Liver (tissue), 9 donors: ENCODE measurements around the gene ADAP2. TPM values are rescaled to one million over a fixed set of nuclear protein-coding genes. Genes with fewer than 3 reads are reported as not detected.
"Not testable (repeated sequence)": the region's sequence is repeated elsewhere in the genome, so short reads cannot be mapped to it uniquely, and the experiment has no call there.

Experiments
- DNase-seq: peaks from one replicate; pipeline ENCODE4 v3.0.0-alpha.2; 2017; ENCODE audit warnings: low spot score
- H3K27ac ChIP-seq, 2 donors: one replicate each; pipeline ENCODE4 v1.7.0; 2013; ENCODE audit warnings: inconsistent platforms in 2 of 2, low read length in 2 of 2, control low read depth in 1 of 2, low read depth in 1 of 2, mild to moderate bottlenecking in 1 of 2
- H3K27me3 ChIP-seq, 4 donors: one replicate each; pipeline versions ENCODE4 v1.6.1 to v1.7.0; 2013; ENCODE audit warnings: low read length in 3 of 4, inconsistent platforms in 1 of 4, mild to moderate bottlenecking in 1 of 4, moderate library complexity in 1 of 4; ENCODE audit not compliant: control insufficient read depth in 4 of 4, insufficient read depth in 4 of 4
- H3K36me3 ChIP-seq, 4 donors: one replicate each; pipeline versions ENCODE4 v1.6.1 to v1.7.0; 2013; ENCODE audit warnings: low read length in 3 of 4, mild to moderate bottlenecking in 3 of 4, low read depth in 1 of 4, moderate library complexity in 1 of 4; ENCODE audit not compliant: control insufficient read depth in 4 of 4, insufficient read depth in 3 of 4
- H3K4me1 ChIP-seq, 4 donors: one replicate each; pipeline versions ENCODE4 v1.6.1 to v1.7.0; 2013; ENCODE audit warnings: low read length in 3 of 4, mild to moderate bottlenecking in 3 of 4, moderate library complexity in 1 of 4; ENCODE audit not compliant: control insufficient read depth in 4 of 4, insufficient read depth in 4 of 4
- H3K4me3 ChIP-seq, 3 donors: one replicate each; pipeline versions ENCODE4 v1.6.1 to v1.7.0; 2013; ENCODE audit warnings: low read length in 3 of 3, control low read depth in 1 of 3, low read depth in 1 of 3, mild to moderate bottlenecking in 1 of 3
- H3K9ac ChIP-seq, 2 donors: one replicate each; pipeline ENCODE4 v1.7.0; 2013; ENCODE audit warnings: low read length in 2 of 2, mild to moderate bottlenecking in 2 of 2, moderate library complexity in 2 of 2, control low read depth in 1 of 2, low read depth in 1 of 2
- H3K9me3 ChIP-seq, 4 donors: one replicate each; pipeline versions ENCODE4 v1.6.1 to v1.7.0; 2013; ENCODE audit warnings: low read length in 3 of 4; ENCODE audit not compliant: control insufficient read depth in 4 of 4
- EGR1 ChIP-seq, 2 donors: IDR thresholded peaks; 2 replicates each; pipeline ENCODE4 v1.6.1; 2016 to 2018; ENCODE audit warnings: antibody characterized with exemption in 2 of 2, low read depth in 2 of 2
- FOXA2 ChIP-seq: IDR thresholded peaks from 2 replicates; pipeline ENCODE4 v1.6.1; 2016; ENCODE audit warnings: antibody characterized with exemption
- GABPA ChIP-seq, 2 donors: IDR thresholded peaks in 1 of 2; conservative IDR thresholded peaks in 1 of 2; 2 replicates each; pipeline ENCODE4 v1.6.1; 2016; ENCODE audit warnings: antibody characterized with exemption in 2 of 2, mild to moderate bottlenecking in 1 of 2, moderate library complexity in 1 of 2
- HNF4A ChIP-seq, 2 donors: conservative IDR thresholded peaks; 2 replicates each; pipeline ENCODE4 v1.6.1; 2016; ENCODE audit warnings: antibody characterized with exemption in 2 of 2, mild to moderate bottlenecking in 2 of 2
- HNF4G ChIP-seq: IDR thresholded peaks from 2 replicates; pipeline ENCODE4 v1.6.1; 2016; ENCODE audit warnings: antibody characterized with exemption
- JUND ChIP-seq, 2 donors: IDR thresholded peaks; 2 replicates each; pipeline ENCODE4 v1.6.1; 2016; ENCODE audit warnings: antibody characterized with exemption in 2 of 2
- NR2F2 ChIP-seq: IDR thresholded peaks from 2 replicates; pipeline ENCODE4 v1.6.1; 2016; ENCODE audit warnings: antibody characterized with exemption
- RXRA ChIP-seq, 2 donors: IDR thresholded peaks; 2 replicates each; pipeline ENCODE4 v1.6.1; 2017 to 2018; ENCODE audit warnings: antibody characterized with exemption in 2 of 2, mild to moderate bottlenecking in 1 of 2
- SP1 ChIP-seq: IDR thresholded peaks from 2 replicates; pipeline ENCODE4 v1.6.1; 2018; ENCODE audit warnings: antibody characterized with exemption, mild to moderate bottlenecking
- WGBS: extraction: QIAGEN DNeasy Blood & Tissue Kit; methylation state at CpG from one replicate; pipeline ENCODE4 v1.1.7; 2013; 5-methylcytosine and 5-hydroxymethylcytosine counted together
- polyA plus RNA-seq, 2 donors: library from polyadenylated mRNA; stranded (reverse) in 1 of 2; unstranded in 1 of 2; fragments of 200-250 nt in 1 of 2; fragments of >200 nt in 1 of 2; fragmentation: Nextera tagmentation in 1 of 2; extraction: Ambion mirVana in 1 of 2; gene quantifications; one replicate each; pipeline versions ENCODE4 v1.2.1 to v1.2.3, GENCODE V29; 2013 to 2015
- total RNA-seq, 2 donors: library from RNA; depleted of rRNA; stranded (reverse); fragments of >200 nt; gene quantifications; one replicate each; pipeline ENCODE4 v1.2.3, GENCODE V29; 2014
- TF ChIP-seq, protein P1 (sequence below): IDR thresholded peaks from 2 replicates; pipeline ENCODE4 v1.6.1; 2016; ENCODE audit warnings: antibody characterized with exemption
- TF ChIP-seq, protein P2 (sequence below): fragments of 150-350 bp; IDR thresholded peaks from 2 replicates; pipeline ENCODE4 v1.5.1; 2017; ENCODE audit warnings: improper control_type of control experiment, low read depth, low read length; ENCODE audit not compliant: missing input control
- TF ChIP-seq, protein P3 (sequence below): IDR thresholded peaks from 2 replicates; pipeline ENCODE4 v1.6.1; 2016; ENCODE audit warnings: antibody characterized with exemption
- TF ChIP-seq, protein P4 (sequence below): IDR thresholded peaks from 2 replicates; pipeline ENCODE4 v1.6.1; 2016; ENCODE audit warnings: antibody characterized with exemption, mild to moderate bottlenecking
- TF ChIP-seq, protein P5 (sequence below): IDR thresholded peaks from 2 replicates; pipeline ENCODE4 v1.6.1; 2016; ENCODE audit warnings: antibody characterized with exemption
- donor health status: healthy.
- donor health status: healthy.
- donor health status: healthy.
- donor health status: healthy.
- donor health status: healthy.

ADAP2 gene
- total and polyA plus RNA-seq, 4 donors: 5.2 to 18.6 (median 11.9) TPM

DNA sequence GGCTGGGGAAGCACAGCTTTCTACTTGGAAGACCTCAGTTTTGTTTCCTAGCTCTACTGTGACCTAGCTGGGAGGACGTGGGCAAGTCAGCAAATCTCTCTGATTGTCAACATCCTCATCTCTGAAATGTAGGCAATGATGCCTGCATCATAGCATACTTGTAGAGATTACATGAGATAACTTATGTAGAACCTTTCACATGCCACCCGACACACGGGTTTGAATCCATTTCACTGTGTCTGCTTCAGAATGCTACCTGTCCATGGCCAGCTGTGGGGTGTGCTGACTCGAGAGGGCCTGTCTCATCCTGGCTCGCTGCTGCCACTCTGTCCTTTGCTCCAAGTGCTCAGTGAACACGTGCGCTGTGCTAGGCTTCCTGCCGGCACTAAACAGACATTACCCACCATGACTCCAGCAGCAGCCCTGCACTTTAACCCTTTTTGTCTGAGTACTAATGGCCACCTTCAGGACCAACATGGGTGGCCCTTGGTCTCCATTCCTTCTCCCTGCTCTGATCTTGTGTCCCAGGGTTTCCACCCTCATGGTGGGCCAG, 7.4 kb downstream of the ADAP2 start:
- H3K4me1 ChIP-seq: no peaks in the 10 kb centered on the region
- H3K4me3 ChIP-seq: no peak overlapping the region
- no peak overlapping the region for H3K9ac ChIP-seq
- TF ChIP-seq NR2F2: no peak
- no peak for TF ChIP-seq RXRA (IDR thresholded peaks at IDR 0.05)
- TF ChIP-seq SP1: no peak
- TF ChIP-seq, protein P1, sequence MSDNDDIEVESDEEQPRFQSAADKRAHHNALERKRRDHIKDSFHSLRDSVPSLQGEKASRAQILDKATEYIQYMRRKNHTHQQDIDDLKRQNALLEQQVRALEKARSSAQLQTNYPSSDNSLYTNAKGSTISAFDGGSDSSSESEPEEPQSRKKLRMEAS: no peak
- TF ChIP-seq EGR1 (IDR thresholded peaks at IDR 0.05; ENCODE audit: low read depth in 2 of 2): no peak
- no peak for TF ChIP-seq HNF4G
- no peak for TF ChIP-seq FOXA2
- no peak for TF ChIP-seq JUND (IDR thresholded peaks at IDR 0.05)
- TF ChIP-seq, protein P2, sequence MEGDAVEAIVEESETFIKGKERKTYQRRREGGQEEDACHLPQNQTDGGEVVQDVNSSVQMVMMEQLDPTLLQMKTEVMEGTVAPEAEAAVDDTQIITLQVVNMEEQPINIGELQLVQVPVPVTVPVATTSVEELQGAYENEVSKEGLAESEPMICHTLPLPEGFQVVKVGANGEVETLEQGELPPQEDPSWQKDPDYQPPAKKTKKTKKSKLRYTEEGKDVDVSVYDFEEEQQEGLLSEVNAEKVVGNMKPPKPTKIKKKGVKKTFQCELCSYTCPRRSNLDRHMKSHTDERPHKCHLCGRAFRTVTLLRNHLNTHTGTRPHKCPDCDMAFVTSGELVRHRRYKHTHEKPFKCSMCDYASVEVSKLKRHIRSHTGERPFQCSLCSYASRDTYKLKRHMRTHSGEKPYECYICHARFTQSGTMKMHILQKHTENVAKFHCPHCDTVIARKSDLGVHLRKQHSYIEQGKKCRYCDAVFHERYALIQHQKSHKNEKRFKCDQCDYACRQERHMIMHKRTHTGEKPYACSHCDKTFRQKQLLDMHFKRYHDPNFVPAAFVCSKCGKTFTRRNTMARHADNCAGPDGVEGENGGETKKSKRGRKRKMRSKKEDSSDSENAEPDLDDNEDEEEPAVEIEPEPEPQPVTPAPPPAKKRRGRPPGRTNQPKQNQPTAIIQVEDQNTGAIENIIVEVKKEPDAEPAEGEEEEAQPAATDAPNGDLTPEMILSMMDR: no peak
- no peak for TF ChIP-seq GABPA (IDR thresholded peaks at IDR 0.05 in 1 of 2, conservative IDR thresholded peaks at IDR 0.05 in 1 of 2)
- TF ChIP-seq, protein P3, sequence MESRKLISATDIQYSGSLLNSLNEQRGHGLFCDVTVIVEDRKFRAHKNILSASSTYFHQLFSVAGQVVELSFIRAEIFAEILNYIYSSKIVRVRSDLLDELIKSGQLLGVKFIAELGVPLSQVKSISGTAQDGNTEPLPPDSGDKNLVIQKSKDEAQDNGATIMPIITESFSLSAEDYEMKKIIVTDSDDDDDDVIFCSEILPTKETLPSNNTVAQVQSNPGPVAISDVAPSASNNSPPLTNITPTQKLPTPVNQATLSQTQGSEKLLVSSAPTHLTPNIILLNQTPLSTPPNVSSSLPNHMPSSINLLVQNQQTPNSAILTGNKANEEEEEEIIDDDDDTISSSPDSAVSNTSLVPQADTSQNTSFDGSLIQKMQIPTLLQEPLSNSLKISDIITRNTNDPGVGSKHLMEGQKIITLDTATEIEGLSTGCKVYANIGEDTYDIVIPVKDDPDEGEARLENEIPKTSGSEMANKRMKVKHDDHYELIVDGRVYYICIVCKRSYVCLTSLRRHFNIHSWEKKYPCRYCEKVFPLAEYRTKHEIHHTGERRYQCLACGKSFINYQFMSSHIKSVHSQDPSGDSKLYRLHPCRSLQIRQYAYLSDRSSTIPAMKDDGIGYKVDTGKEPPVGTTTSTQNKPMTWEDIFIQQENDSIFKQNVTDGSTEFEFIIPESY: no peak
- TF ChIP-seq HNF4A (conservative IDR thresholded peaks at IDR 0.05): no peak
- TF ChIP-seq, protein P4, sequence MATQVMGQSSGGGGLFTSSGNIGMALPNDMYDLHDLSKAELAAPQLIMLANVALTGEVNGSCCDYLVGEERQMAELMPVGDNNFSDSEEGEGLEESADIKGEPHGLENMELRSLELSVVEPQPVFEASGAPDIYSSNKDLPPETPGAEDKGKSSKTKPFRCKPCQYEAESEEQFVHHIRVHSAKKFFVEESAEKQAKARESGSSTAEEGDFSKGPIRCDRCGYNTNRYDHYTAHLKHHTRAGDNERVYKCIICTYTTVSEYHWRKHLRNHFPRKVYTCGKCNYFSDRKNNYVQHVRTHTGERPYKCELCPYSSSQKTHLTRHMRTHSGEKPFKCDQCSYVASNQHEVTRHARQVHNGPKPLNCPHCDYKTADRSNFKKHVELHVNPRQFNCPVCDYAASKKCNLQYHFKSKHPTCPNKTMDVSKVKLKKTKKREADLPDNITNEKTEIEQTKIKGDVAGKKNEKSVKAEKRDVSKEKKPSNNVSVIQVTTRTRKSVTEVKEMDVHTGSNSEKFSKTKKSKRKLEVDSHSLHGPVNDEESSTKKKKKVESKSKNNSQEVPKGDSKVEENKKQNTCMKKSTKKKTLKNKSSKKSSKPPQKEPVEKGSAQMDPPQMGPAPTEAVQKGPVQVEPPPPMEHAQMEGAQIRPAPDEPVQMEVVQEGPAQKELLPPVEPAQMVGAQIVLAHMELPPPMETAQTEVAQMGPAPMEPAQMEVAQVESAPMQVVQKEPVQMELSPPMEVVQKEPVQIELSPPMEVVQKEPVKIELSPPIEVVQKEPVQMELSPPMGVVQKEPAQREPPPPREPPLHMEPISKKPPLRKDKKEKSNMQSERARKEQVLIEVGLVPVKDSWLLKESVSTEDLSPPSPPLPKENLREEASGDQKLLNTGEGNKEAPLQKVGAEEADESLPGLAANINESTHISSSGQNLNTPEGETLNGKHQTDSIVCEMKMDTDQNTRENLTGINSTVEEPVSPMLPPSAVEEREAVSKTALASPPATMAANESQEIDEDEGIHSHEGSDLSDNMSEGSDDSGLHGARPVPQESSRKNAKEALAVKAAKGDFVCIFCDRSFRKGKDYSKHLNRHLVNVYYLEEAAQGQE: no peak
- TF ChIP-seq, protein P5, sequence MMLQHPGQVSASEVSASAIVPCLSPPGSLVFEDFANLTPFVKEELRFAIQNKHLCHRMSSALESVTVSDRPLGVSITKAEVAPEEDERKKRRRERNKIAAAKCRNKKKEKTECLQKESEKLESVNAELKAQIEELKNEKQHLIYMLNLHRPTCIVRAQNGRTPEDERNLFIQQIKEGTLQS: no peak
- no peak overlapping the region for H3K27ac ChIP-seq
- no peaks in the 10 kb centered on the region for H3K27me3 ChIP-seq
- no peak for DNase-seq
- no peaks in the 10 kb centered on the region for H3K9me3 ChIP-seq
- 71% methylated on average over 8 of the region's 8 CpGs for WGBS
- H3K36me3 ChIP-seq: peaks cover 0 to 2% (median 0%) of the 10 kb centered on the region in 4 donors

DNA sequence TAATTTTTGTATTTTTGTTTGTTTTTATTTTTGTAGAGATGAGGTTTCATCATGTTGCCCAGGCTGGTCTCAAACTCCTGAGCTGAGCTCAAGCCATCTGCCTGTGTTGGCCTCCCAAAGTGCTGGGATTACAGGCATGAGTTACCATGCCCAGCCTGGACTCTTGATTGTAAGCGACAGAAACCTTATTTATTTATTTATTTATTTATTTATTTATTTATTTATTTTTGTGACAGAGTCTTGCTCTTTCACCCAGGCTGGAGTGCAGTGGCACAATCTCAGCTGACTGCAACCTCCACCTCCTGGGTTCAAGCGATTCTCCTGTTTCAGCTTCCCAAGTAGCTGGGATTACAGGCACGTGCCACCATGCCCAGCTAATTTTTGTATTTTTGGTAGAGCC, 8.1 kb downstream of the ADAP2 start:
- H3K9me3 ChIP-seq, H3K27me3 ChIP-seq, H3K9ac ChIP-seq, H3K4me3 ChIP-seq, H3K4me1 ChIP-seq, DNase-seq, H3K36me3 ChIP-seq, H3K27ac ChIP-seq: not testable (repeated sequence)
- WGBS: 98% methylated on average over 3 of the region's 3 CpGs
